Esophagus muscularis mucosa (tissue), 4 donors: Measurements from ENCODE around the gene MRPL54. TPM values are rescaled to one million over a fixed set of nuclear protein-coding genes. Genes with fewer than 3 reads are reported as not detected.

ENCODE experiments used
- DNase-seq: peaks from one replicate; pipeline ENCODE4 v3.0.0-alpha.2; 2017; ENCODE audit errors: extremely low spot score
- H3K27ac ChIP-seq, 4 donors: fragments of 200-600 bp; sonication (generic); replicated peaks in 1 of 4; 1 replicate in 3 of 4; 2 replicates in 1 of 4; pipeline ENCODE4 v1.5.1; 2016 to 2019; ENCODE audit warnings: mild to moderate bottlenecking in 1 of 4
- H3K27me3 ChIP-seq, 4 donors: fragments of 200-600 bp; sonication (generic); one replicate each; pipeline versions ENCODE4 v1.5.1 to v1.6.0; 2016 to 2019
- H3K36me3 ChIP-seq, 4 donors: fragments of 200-600 bp; sonication (generic); one replicate each; pipeline ENCODE4 v1.5.1; 2016 to 2019
- H3K4me1 ChIP-seq, 4 donors: fragments of 200-600 bp; sonication (generic); one replicate each; pipeline ENCODE4 v1.5.1; 2016 to 2019
- H3K4me3 ChIP-seq, 4 donors: fragments of 200-600 bp; sonication (generic); 1 replicate in 2 of 4; 2 replicates in 2 of 4; pipeline ENCODE4 v1.5.1; 2016 to 2019; ENCODE audit warnings: mild to moderate bottlenecking in 4 of 4, moderate library complexity in 1 of 4
- H3K9me3 ChIP-seq, 4 donors: fragments of 200-600 bp; sonication (generic); 1 replicate in 3 of 4; 2 replicates in 1 of 4; pipeline ENCODE4 v1.5.1; 2016 to 2019
- CTCF ChIP-seq, 3 experiments: fragments of 200-600 bp in 2 of 3; fragments of 450-650 bp in 1 of 3; sonication (generic) in 2 of 3; IDR thresholded peaks; one replicate each; pipeline ENCODE4 v1.5.1; 2017 to 2019; ENCODE audit warnings: antibody characterized with exemption in 3 of 3, mild to moderate bottlenecking in 2 of 3, moderate library complexity in 1 of 3
- EP300 ChIP-seq: sonication (generic); formaldehyde crosslinking; IDR thresholded peaks from one replicate; pipeline ENCODE4 v1.6.1; 2017; ENCODE audit warnings: antibody characterized with exemption
- POLR2A ChIP-seq: fragments of 450-650 bp; IDR thresholded peaks from one replicate; pipeline ENCODE4 v1.6.1; 2017; ENCODE audit warnings: antibody characterized with exemption, moderate library complexity, mild to moderate bottlenecking, low read depth
- POLR2AphosphoS5 ChIP-seq, 2 donors: sonication (generic); formaldehyde crosslinking; IDR thresholded peaks; one replicate each; pipeline ENCODE4 v1.6.1; 2017; ENCODE audit warnings: antibody characterized with exemption in 2 of 2
- WGBS: methylation state at CpG from one replicate; pipeline ENCODE4 v1.1.5; 2018; 5-methylcytosine and 5-hydroxymethylcytosine counted together
- intact Hi-C: fragments of 100-400 bp; cut with DNase I; formaldehyde crosslinking; loops from one replicate; pipeline ENCODE4 v1.15.1; 2023
- total RNA-seq, 4 donors: library from RNA; depleted of rRNA; stranded (reverse); fragments of >200 nt; gene quantifications; one replicate each; pipeline versions ENCODE4 v1.1.0 to v1.2.1, GENCODE V29; 2016

MRPL54 gene
- total RNA-seq, 4 donors from 2014 or later: 45.2 to 84.3 (median 77.4) TPM

GRCh38 chr19:3766520-3766919 lies 4.0 kb downstream of the MRPL54 start:
- Histone ChIP-seq H3K4me3 (no peak overlapping the region), H3K27me3 (peaks cover 0 to 10% (median 0%) of the 10 kb centered on the region in 4 donors), H3K36me3 (peaks cover 32 to 52% (median 46%) of the 10 kb centered on the region in 4 donors), H3K27ac (no peak overlapping the region), H3K4me1 (peaks cover 11 to 22% (median 19%) of the 10 kb centered on the region in 4 donors), H3K9me3 (no peaks in the 10 kb centered on the region)
- 96% methylated on average over 4 of the region's 7 CpGs for WGBS
- TF ChIP-seq EP300: no peak
- TF ChIP-seq POLR2A: no peak
- TF ChIP-seq CTCF (IDR thresholded peaks at IDR 0.05): no peak
- TF ChIP-seq POLR2AphosphoS5 (IDR thresholded peaks at IDR 0.05): no peak
- intact Hi-C loops: loop anchor here (10.0 kb wide), 1 partner anchor 208 kb away; the partner anchor contains the start of gene DAPK3
- DNase-seq: no peak

- Histone ChIP-seq H3K27ac (no peak overlapping the region), H3K27me3 (peaks cover 0 to 16% (median 0%) of the 10 kb centered on the region in 4 donors), H3K4me1 (peaks cover 8 to 22% (median 14%) of the 10 kb centered on the region in 4 donors), H3K9me3 (no peaks in the 10 kb centered on the region), H3K36me3 (peaks cover 32 to 52% (median 46%) of the 10 kb centered on the region in 4 donors), H3K4me3 (no peak overlapping the region)
- WGBS: 85% methylated on average over 15 of the region's 23 CpGs
- intact Hi-C loops: loop anchor here (10.0 kb wide), 1 partner anchor 208 kb away; the partner anchor contains the start of gene DAPK3
- DNase-seq: no peak
- TF ChIP-seq EP300 (no peak), POLR2A (no peak), POLR2AphosphoS5 (IDR thresholded peaks at IDR 0.05) (no peak), CTCF (IDR thresholded peaks at IDR 0.05) (no peak)
Measured at GRCh38 chr19:3767050-3767449, 4.6 kb downstream of the MRPL54 start.

- intact Hi-C loops: loop anchor here (10.0 kb wide), 1 partner anchor 207 kb away; the partner anchor contains the start of gene DAPK3
- no peak overlapping the region for H3K27ac ChIP-seq
- H3K4me3 ChIP-seq: no peak overlapping the region
- peaks cover 5 to 17% (median 8%) of the 10 kb centered on the region in 4 donors for H3K4me1 ChIP-seq
- no peaks in the 10 kb centered on the region for H3K9me3 ChIP-seq
- H3K27me3 ChIP-seq: peaks cover 0 to 18% (median 0%) of the 10 kb centered on the region in 4 donors
- H3K36me3 ChIP-seq: peaks cover 32 to 52% (median 46%) of the 10 kb centered on the region in 4 donors
- DNase-seq: no peak
- TF ChIP-seq CTCF (IDR thresholded peaks at IDR 0.05) (no peak), POLR2AphosphoS5 (IDR thresholded peaks at IDR 0.05) (no peak), EP300 (no peak), POLR2A (no peak)
- 90% methylated on average over 16 of the region's 25 CpGs for WGBS
Measured at GRCh38 chr19:3768015-3768747, 5.7 kb downstream of the MRPL54 start.

GRCh38 chr19:3768748-3769099 lies 6.2 kb downstream of the MRPL54 start:
- peaks cover 0 to 12% (median 3%) of the 10 kb centered on the region in 4 donors for H3K4me1 ChIP-seq
- H3K27ac ChIP-seq: no peak overlapping the region
- H3K27me3 ChIP-seq: peaks cover 0 to 18% (median 0%) of the 10 kb centered on the region in 4 donors
- peaks cover 32 to 52% (median 46%) of the 10 kb centered on the region in 4 donors for H3K36me3 ChIP-seq
- no peak overlapping the region for H3K4me3 ChIP-seq
- whole genome bisulfite sequencing: 95% methylated on average over 7 of the region's 7 CpGs
- TF ChIP-seq EP300 (no peak), POLR2AphosphoS5 (IDR thresholded peaks at IDR 0.05) (no peak), POLR2A (no peak), CTCF (IDR thresholded peaks at IDR 0.05) (no peak)
- no peak for DNase-seq
- no peaks in the 10 kb centered on the region for H3K9me3 ChIP-seq
- intact Hi-C loops: loop anchor here (10.0 kb wide), 1 partner anchor 206 kb away; the partner anchor contains the start of gene DAPK3
